CD14-positive monocyte (primary cell): Measurements from ENCODE around the gene NFYC. TPM values are rescaled to one million over a fixed set of nuclear protein-coding genes. Genes with fewer than 3 reads are reported as not detected.

Experiments
- DNase-seq, 3 donors: peaks; one replicate each; pipeline ENCODE4 v3.0.0-alpha.2; 2011 to 2022
- H2AFZ ChIP-seq: 2 replicates; pipeline ENCODE4 v1.6.0; 2012; ENCODE audit warnings: mild to moderate bottlenecking, low read depth, low read length, inconsistent platforms; ENCODE audit not compliant: insufficient read depth, poor library complexity, severe bottlenecking
- H3K27ac ChIP-seq, 2 donors: 1 replicate in 1 of 2; 2 replicates in 1 of 2; pipeline ENCODE4 v1.5.1; 2012 to 2013; ENCODE audit warnings: low read length in 2 of 2, control low read depth in 1 of 2, inconsistent platforms in 1 of 2, low read depth in 1 of 2, mild to moderate bottlenecking in 1 of 2
- H3K27me3 ChIP-seq, 2 donors: one replicate each; pipeline versions ENCODE4 v1.6.0 to v1.6.1; 2011 to 2013; ENCODE audit warnings: low read length in 2 of 2; ENCODE audit not compliant: control insufficient read depth in 2 of 2, insufficient read depth in 2 of 2
- H3K36me3 ChIP-seq, 2 donors: replicated peaks in 1 of 2; 1 replicate in 1 of 2; 2 replicates in 1 of 2; pipeline versions ENCODE4 v1.5.1 to v1.6.1; 2012 to 2013; ENCODE audit warnings: low read length in 2 of 2, control low read depth in 1 of 2, inconsistent platforms in 1 of 2, mild to moderate bottlenecking in 1 of 2; ENCODE audit not compliant: insufficient read depth in 2 of 2, control insufficient read depth in 1 of 2
- H3K4me1 ChIP-seq, 2 donors: 1 replicate in 1 of 2; 2 replicates in 1 of 2; pipeline versions ENCODE4 v1.5.1 to v1.6.1; 2012 to 2013; ENCODE audit warnings: low read length in 2 of 2, control low read depth in 1 of 2, inconsistent platforms in 1 of 2, mild to moderate bottlenecking in 1 of 2, moderate library complexity in 1 of 2; ENCODE audit not compliant: insufficient read depth in 2 of 2, control insufficient read depth in 1 of 2
- H3K4me2 ChIP-seq: replicated peaks from 2 replicates; pipeline ENCODE3; 2012; ENCODE audit warnings: low read length, moderate library complexity, mild to moderate bottlenecking; ENCODE audit not compliant: poor library complexity, severe bottlenecking; ENCODE audit errors: extremely low read depth
- H3K4me3 ChIP-seq, 3 experiments: fragments of 200-600 bp in 1 of 3; sonication (generic) in 1 of 3; replicated peaks in 1 of 3; 1 replicate in 2 of 3; 2 replicates in 1 of 3; pipeline ENCODE4 v1.5.1; 2011 to 2013; ENCODE audit warnings: low read length in 3 of 3, mild to moderate bottlenecking in 3 of 3, control low read depth in 2 of 3, low read depth in 2 of 3, inconsistent platforms in 1 of 3, moderate library complexity in 1 of 3
- H3K79me2 ChIP-seq: 2 replicates; pipeline ENCODE4 v1.6.0; 2012; ENCODE audit warnings: mild to moderate bottlenecking, control low read depth, inconsistent platforms, low read length, moderate library complexity; ENCODE audit not compliant: insufficient read depth
- H3K9ac ChIP-seq: 2 replicates; pipeline ENCODE4 v1.6.0; 2017; ENCODE audit warnings: low read length, mild to moderate bottlenecking; ENCODE audit not compliant: insufficient read depth, poor library complexity, severe bottlenecking
- H3K9me3 ChIP-seq, 2 donors: replicated peaks in 1 of 2; 1 replicate in 1 of 2; 2 replicates in 1 of 2; pipeline versions ENCODE4 v1.5.1 to v1.6.1; 2012 to 2013; ENCODE audit warnings: low read length in 2 of 2, control low read depth in 1 of 2; ENCODE audit not compliant: control insufficient read depth in 1 of 2, insufficient read depth in 1 of 2
- H4K20me1 ChIP-seq: 2 replicates; pipeline ENCODE4 v1.6.0; 2012; ENCODE audit warnings: mild to moderate bottlenecking, low read length, control low read depth, moderate library complexity; ENCODE audit not compliant: insufficient read depth
- H3K27ac Mint-ChIP-seq, 7 donors: one replicate each; pipeline ENCODE4 v1.8.0; 2020; ENCODE audit warnings: mild to moderate bottlenecking in 7 of 7, mixed read lengths in 7 of 7, moderate library complexity in 6 of 7, inconsistent platforms in 2 of 7
- H3K27me3 Mint-ChIP-seq, 3 donors: one replicate each; pipeline ENCODE4 v1.8.0; 2021 to 2022; ENCODE audit warnings: low read depth in 3 of 3, mild to moderate bottlenecking in 3 of 3, mixed read lengths in 3 of 3, moderate library complexity in 3 of 3, inconsistent platforms in 1 of 3
- H3K36me3 Mint-ChIP-seq, 2 donors: one replicate each; pipeline ENCODE4 v1.8.0; 2020; ENCODE audit warnings: mixed read lengths in 2 of 2, inconsistent platforms in 1 of 2, mild to moderate bottlenecking in 1 of 2
- H3K4me1 Mint-ChIP-seq: one replicate; pipeline ENCODE4 v1.8.0; 2020; ENCODE audit warnings: mild to moderate bottlenecking, mixed read lengths
- H3K4me3 Mint-ChIP-seq, 2 donors: one replicate each; pipeline ENCODE4 v1.8.0; 2020; ENCODE audit warnings: mild to moderate bottlenecking in 2 of 2, mixed read lengths in 2 of 2, moderate library complexity in 1 of 2
- H3K9me3 Mint-ChIP-seq, 7 donors: one replicate each; pipeline ENCODE4 v1.8.0; 2020 to 2022; ENCODE audit warnings: mixed read lengths in 7 of 7, mild to moderate bottlenecking in 6 of 7, moderate library complexity in 6 of 7, inconsistent platforms in 2 of 7
- WGBS: methylation state at CpG from one replicate; pipeline ENCODE4 v1.1.5; 2013; ENCODE audit warnings: missing lambda C conversion rate; ENCODE audit not compliant: insufficient coverage; 5-methylcytosine and 5-hydroxymethylcytosine counted together
- intact Hi-C, 2 donors: fragments of 100-400 bp; cut with micrococcal nuclease; formaldehyde crosslinking; loops; one replicate each; pipeline versions ENCODE4 v1.15.0 to v1.15.1; 2023
- polyA plus RNA-seq, 3 donors: library from polyadenylated mRNA; depleted of rRNA in 1 of 3; unstranded in 2 of 3; stranded (reverse) in 1 of 3; fragments of 300-500 nt in 2 of 3; fragments of >200 nt in 1 of 3; fragmentation: Illumina TruSeq in 2 of 3; gene quantifications; 1 replicate in 2 of 3; 2 replicates in 1 of 3; pipeline ENCODE4 v1.2.3, GENCODE V29; 2012 to 2021
- TF ChIP-seq, protein P1 (sequence below): fragments of 200-600 bp; IDR thresholded peaks from one replicate; pipeline ENCODE4 v1.8.0; 2022; ENCODE audit warnings: antibody characterized with exemption, mild to moderate bottlenecking

The NFYC gene
- polyA plus RNA-seq, 3 donors = 61.2 to 142 (median 68.2) TPM

DNA sequence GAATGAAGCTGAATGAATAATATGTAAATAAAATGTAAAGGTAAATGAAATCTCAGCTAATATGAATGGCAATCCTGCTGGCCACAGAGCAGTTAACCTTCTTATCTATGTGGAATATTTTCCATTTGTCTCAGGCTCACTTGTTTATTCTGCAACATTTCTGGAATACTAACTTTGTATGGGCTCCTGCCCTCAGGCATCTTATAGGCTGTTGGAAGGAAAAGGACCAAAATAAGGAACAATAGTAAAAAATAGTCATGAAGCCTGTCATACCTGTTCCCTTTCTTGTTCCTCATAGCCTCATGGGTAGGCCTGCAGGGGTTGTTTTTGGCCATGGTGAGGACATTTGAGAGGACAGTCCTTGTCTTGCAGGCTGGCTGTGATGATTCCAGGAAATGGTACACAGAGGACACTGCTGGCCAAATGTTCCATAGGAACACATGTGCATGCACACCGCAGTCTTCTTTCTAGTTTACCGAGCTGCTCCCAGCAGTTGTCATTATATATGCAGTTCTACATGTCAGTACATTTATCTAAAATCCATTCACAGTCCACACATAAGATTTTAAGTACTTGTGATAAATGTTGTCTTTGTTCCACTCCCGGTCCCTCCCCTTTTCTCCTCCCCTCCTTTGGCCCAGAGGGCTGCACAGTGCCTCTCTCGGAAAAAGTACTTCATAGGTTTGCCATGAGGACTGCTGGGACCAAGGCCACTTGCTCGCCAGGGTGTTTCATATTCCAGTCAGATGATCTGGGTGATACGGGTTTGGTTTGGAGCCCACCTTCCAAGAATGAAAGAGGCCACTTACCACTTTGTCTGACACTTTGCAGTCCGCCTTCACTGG, 76.9 kb downstream of the NFYC start:
- H2AFZ ChIP-seq = no peak overlapping the region
- intact Hi-C loops = no loop called here
- H3K27ac Mint-ChIP-seq = peak overlapping the region in 2 of 7 donors; percentile 12 to 21

DNA sequence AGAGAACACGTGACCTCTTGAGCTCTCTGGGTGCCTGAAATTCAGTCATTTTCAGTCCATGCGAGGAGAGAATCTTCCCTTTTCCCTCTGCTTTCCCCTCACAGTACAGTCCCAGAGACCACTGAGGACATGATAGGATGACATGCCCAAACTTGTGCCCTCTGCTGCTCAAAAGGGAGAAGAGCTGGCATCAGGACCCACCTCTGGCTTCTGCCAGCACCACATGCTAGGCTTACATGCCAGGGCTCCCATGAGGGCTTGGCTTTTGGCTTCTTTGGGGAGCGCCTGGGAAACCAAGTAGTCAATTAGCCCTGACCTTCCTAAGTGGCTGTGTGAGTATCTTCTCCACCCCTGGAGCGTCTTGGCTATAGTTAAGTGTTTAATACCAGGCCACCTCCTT, 78.3 kb downstream of the NFYC start:
- H3K27ac ChIP-seq = no peak overlapping the region
- Mint-ChIP-seq H3K9me3 (peaks cover 0 to 2% (median 0%) of the 10 kb centered on the region in 7 donors), H3K36me3 (peaks cover 90 to 93% of the 10 kb centered on the region in 2 donors), H3K27me3 (peaks cover 0 to 2% (median 0%) of the 10 kb centered on the region in 3 donors), H3K4me3 (no peak overlapping the region), H3K27ac (peak overlapping the region in 1 of 7 donors; percentile 61), H3K4me1 (no peaks in the 10 kb centered on the region)
- 80% methylated on average over 3 of the region's 4 CpGs for WGBS
- H3K79me2 ChIP-seq = no peaks in the 10 kb centered on the region
- H3K4me1 ChIP-seq = no peaks in the 10 kb centered on the region
- no peak overlapping the region for H3K4me2 ChIP-seq
- H3K9me3 ChIP-seq = no peaks in the 10 kb centered on the region
- peaks cover 75 to 98% of the 10 kb centered on the region in 2 donors for H3K36me3 ChIP-seq
- no peak overlapping the region for H3K9ac ChIP-seq
- no peak overlapping the region for H2AFZ ChIP-seq
- intact Hi-C loops = loop anchor here in 1 of 2 donors (10.0 kb wide), 1 partner anchor 185 kb away; no protein-coding TSS in a partner anchor
- H3K4me3 ChIP-seq = no peak overlapping the region
- peaks cover 30% of the 10 kb centered on the region for H4K20me1 ChIP-seq
- no peak for DNase-seq
- no peaks in the 10 kb centered on the region for H3K27me3 ChIP-seq
- TF ChIP-seq, protein P1, sequence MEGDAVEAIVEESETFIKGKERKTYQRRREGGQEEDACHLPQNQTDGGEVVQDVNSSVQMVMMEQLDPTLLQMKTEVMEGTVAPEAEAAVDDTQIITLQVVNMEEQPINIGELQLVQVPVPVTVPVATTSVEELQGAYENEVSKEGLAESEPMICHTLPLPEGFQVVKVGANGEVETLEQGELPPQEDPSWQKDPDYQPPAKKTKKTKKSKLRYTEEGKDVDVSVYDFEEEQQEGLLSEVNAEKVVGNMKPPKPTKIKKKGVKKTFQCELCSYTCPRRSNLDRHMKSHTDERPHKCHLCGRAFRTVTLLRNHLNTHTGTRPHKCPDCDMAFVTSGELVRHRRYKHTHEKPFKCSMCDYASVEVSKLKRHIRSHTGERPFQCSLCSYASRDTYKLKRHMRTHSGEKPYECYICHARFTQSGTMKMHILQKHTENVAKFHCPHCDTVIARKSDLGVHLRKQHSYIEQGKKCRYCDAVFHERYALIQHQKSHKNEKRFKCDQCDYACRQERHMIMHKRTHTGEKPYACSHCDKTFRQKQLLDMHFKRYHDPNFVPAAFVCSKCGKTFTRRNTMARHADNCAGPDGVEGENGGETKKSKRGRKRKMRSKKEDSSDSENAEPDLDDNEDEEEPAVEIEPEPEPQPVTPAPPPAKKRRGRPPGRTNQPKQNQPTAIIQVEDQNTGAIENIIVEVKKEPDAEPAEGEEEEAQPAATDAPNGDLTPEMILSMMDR = no peak

More for the DNA sequence above, 76.9 kb downstream of the NFYC start:
- H3K79me2 ChIP-seq = no peaks in the 10 kb centered on the region
- H3K4me3 ChIP-seq = no peak overlapping the region
- TF ChIP-seq, protein P1 = no peak
- DNase-seq = no peak
- no peak overlapping the region for H3K4me2 ChIP-seq
- H3K27me3 ChIP-seq = no peaks in the 10 kb centered on the region
- Mint-ChIP-seq H3K36me3 (peaks cover 94 to 99% of the 10 kb centered on the region in 2 donors), H3K9me3 (no peaks in the 10 kb centered on the region), H3K27me3 (no peaks in the 10 kb centered on the region), H3K4me3 (no peak overlapping the region), H3K4me1 (no peaks in the 10 kb centered on the region)
- H3K9me3 ChIP-seq = no peaks in the 10 kb centered on the region
- WGBS = 93% methylated on average over 2 of the region's 7 CpGs
- H4K20me1 ChIP-seq = peaks cover 35% of the 10 kb centered on the region
- no peaks in the 10 kb centered on the region for H3K4me1 ChIP-seq
- H3K9ac ChIP-seq = no peak overlapping the region
- H3K36me3 ChIP-seq = peaks cover 89 to 98% of the 10 kb centered on the region in 2 donors
- H3K27ac ChIP-seq = peak overlapping the region in 1 of 2 donors; percentile 31
